Endodermal cell (in vitro differentiated cells): ENCODE measurements around the gene CACHD1. TPM values are rescaled to one million over a fixed set of nuclear protein-coding genes. Genes with fewer than 3 reads are reported as not detected.

Source experiments
- DNase-seq: peaks from one replicate; pipeline ENCODE4 v3.0.0-alpha.2; 2017
- H3K27ac ChIP-seq: 2 replicates; pipeline ENCODE4 v1.5.1; 2013; ENCODE audit warnings: mild to moderate bottlenecking, low read depth, low read length, moderate library complexity
- H3K27me3 ChIP-seq: 2 replicates; pipeline ENCODE4 v1.6.1; 2013; ENCODE audit warnings: mild to moderate bottlenecking, low read length, moderate library complexity; ENCODE audit not compliant: insufficient read depth, control insufficient read depth, poor library complexity, severe bottlenecking
- H3K36me3 ChIP-seq: 2 replicates; pipeline ENCODE4 v1.7.0; 2013; ENCODE audit warnings: mild to moderate bottlenecking, low read length, moderate library complexity; ENCODE audit not compliant: control insufficient read depth, insufficient read depth
- H3K4me1 ChIP-seq: one replicate; pipeline ENCODE4 v1.7.0; 2013; ENCODE audit warnings: low read length; ENCODE audit not compliant: control insufficient read depth, insufficient read depth
- H3K4me3 ChIP-seq: 2 replicates; pipeline ENCODE4 v1.5.1; 2013; ENCODE audit warnings: mild to moderate bottlenecking, low read length, moderate library complexity
- H3K9ac ChIP-seq: 2 replicates; pipeline ENCODE4 v1.6.1; 2013; ENCODE audit warnings: mild to moderate bottlenecking, low read length, moderate library complexity; ENCODE audit not compliant: poor library complexity, severe bottlenecking; ENCODE audit errors: extremely low read depth
- H3K9me3 ChIP-seq: 2 replicates; pipeline ENCODE4 v1.6.1; 2013; ENCODE audit warnings: mild to moderate bottlenecking, low read length, moderate library complexity; ENCODE audit not compliant: control insufficient read depth
- H3K27ac Mint-ChIP-seq: 2 replicates; pipeline ENCODE4 v1.8.0; 2020; ENCODE audit warnings: mixed read lengths
- H3K27me3 Mint-ChIP-seq: 2 replicates; pipeline ENCODE4 v1.8.0; 2021; ENCODE audit warnings: mild to moderate bottlenecking, mixed read lengths; ENCODE audit not compliant: insufficient read depth
- H3K36me3 Mint-ChIP-seq: 2 replicates; pipeline ENCODE4 v1.8.0; 2020; ENCODE audit warnings: low read depth, mixed read lengths
- H3K4me1 Mint-ChIP-seq: 2 replicates; pipeline ENCODE4 v1.8.0; 2020; ENCODE audit warnings: mixed read lengths
- H3K4me3 Mint-ChIP-seq: 2 replicates; pipeline ENCODE4 v1.8.0; 2020; ENCODE audit warnings: mild to moderate bottlenecking, moderate library complexity, mixed read lengths
- H3K9me3 Mint-ChIP-seq: 2 replicates; pipeline ENCODE4 v1.8.0; 2020; ENCODE audit warnings: mild to moderate bottlenecking, mixed read lengths
- WGBS, 2 experiments: methylation state at CpG; one replicate each; pipeline versions ENCODE4 v1.1.5 to v1.1.7; 2013; ENCODE audit warnings: missing lambda C conversion rate in 2 of 2, mixed read lengths in 1 of 2; ENCODE audit not compliant: insufficient coverage in 1 of 2, insufficient read length in 1 of 2; 5-methylcytosine and 5-hydroxymethylcytosine counted together
- total RNA-seq, 2 donors: library from RNA; stranded (reverse); fragmentation: NEBNext Ultra II Directional in 1 of 2; extraction: Animal tissue kit (Norgen Biotek cat#: 25700) in 1 of 2; gene quantifications; 2 replicates in 1 of 2; 3 replicates in 1 of 2; pipeline ENCODE4 v1.2.1, GENCODE V29; 2021
- TF ChIP-seq, protein P1 (sequence below): fragments of 200-600 bp; sonication (generic); conservative IDR thresholded peaks from 2 replicates; pipeline ENCODE4 v1.5.0; 2021; ENCODE audit warnings: antibody characterized with exemption, mild to moderate bottlenecking

Gene CACHD1
- total RNA-seq, 2 donors from 2014 or later, result 29.2 to 40.7 TPM

DNA sequence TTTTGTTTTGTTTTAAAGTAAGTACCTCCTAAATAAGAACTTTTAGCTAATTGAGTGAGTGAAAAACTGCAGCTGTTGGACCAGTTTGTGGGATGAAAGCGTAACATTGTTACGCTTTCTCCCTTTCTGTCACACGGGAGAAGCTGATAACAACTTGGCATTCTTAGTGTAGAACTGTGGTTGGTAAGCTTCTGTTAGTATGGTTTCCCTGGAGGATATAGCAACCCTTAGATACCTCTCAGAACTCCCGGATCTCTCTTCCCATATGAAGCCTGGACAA lies 98.2 kb downstream of the CACHD1 start:
- TF ChIP-seq, protein P1, sequence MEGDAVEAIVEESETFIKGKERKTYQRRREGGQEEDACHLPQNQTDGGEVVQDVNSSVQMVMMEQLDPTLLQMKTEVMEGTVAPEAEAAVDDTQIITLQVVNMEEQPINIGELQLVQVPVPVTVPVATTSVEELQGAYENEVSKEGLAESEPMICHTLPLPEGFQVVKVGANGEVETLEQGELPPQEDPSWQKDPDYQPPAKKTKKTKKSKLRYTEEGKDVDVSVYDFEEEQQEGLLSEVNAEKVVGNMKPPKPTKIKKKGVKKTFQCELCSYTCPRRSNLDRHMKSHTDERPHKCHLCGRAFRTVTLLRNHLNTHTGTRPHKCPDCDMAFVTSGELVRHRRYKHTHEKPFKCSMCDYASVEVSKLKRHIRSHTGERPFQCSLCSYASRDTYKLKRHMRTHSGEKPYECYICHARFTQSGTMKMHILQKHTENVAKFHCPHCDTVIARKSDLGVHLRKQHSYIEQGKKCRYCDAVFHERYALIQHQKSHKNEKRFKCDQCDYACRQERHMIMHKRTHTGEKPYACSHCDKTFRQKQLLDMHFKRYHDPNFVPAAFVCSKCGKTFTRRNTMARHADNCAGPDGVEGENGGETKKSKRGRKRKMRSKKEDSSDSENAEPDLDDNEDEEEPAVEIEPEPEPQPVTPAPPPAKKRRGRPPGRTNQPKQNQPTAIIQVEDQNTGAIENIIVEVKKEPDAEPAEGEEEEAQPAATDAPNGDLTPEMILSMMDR, result no peak
- no peaks in the 10 kb centered on the region for H3K27me3 ChIP-seq
- peaks cover 1% of the 10 kb centered on the region for H3K9me3 ChIP-seq
- 89 to 100% methylated on average over 2 to 4 of the region's 4 CpGs for WGBS, 2 experiments
- no peak for DNase-seq
- H3K4me1 Mint-ChIP-seq, result peaks cover 66% of the 10 kb centered on the region
- no peaks in the 10 kb centered on the region for H3K36me3 ChIP-seq
- H3K36me3 Mint-ChIP-seq, result peaks cover 2% of the 10 kb centered on the region
- H3K4me3 ChIP-seq, result no peak overlapping the region
- H3K27ac ChIP-seq, result no peak overlapping the region
- H3K9ac ChIP-seq, result no peak overlapping the region
- no peaks in the 10 kb centered on the region for H3K27me3 Mint-ChIP-seq
- no peak overlapping the region for H3K27ac Mint-ChIP-seq
- no peak overlapping the region for H3K4me3 Mint-ChIP-seq
- H3K4me1 ChIP-seq, result peaks cover 34% of the 10 kb centered on the region
- H3K9me3 Mint-ChIP-seq, result no peaks in the 10 kb centered on the region

DNA sequence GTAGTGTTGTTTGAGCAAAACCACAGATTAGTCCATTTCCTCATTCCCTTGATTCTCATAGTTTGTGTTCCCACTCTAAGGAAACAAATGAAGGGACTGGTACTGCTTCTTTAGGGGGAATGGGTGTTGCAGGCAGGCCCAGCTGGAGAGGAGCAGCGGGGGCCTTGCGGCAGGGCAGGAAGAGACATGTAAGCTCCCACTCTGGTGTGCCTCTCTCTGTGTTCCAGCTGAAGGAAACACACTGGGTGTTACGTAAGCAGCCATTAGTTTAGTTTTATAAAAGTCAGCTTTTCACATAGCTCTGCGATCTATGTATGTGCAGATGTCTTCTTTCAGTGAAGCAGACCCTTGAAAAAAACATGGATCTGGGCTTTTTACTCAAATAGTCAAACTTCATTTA lies 99.5 kb downstream of the CACHD1 start:
- no peak overlapping the region for H3K9ac ChIP-seq
- H3K36me3 ChIP-seq, result peaks cover 4% of the 10 kb centered on the region
- peaks cover 65% of the 10 kb centered on the region for H3K4me1 Mint-ChIP-seq
- H3K9me3 ChIP-seq, result no peaks in the 10 kb centered on the region
- WGBS, 2 experiments, result 83 to 94% methylated on average over 4 of the region's 4 CpGs
- no peak overlapping the region for H3K4me3 ChIP-seq
- H3K27ac ChIP-seq, result no peak overlapping the region
- H3K36me3 Mint-ChIP-seq, result peaks cover 2% of the 10 kb centered on the region
- H3K9me3 Mint-ChIP-seq, result no peaks in the 10 kb centered on the region
- H3K4me1 ChIP-seq, result peaks cover 38% of the 10 kb centered on the region
- H3K4me3 Mint-ChIP-seq, result no peak overlapping the region
- DNase-seq, result no peak
- H3K27ac Mint-ChIP-seq, result no peak overlapping the region
- H3K27me3 ChIP-seq, result no peaks in the 10 kb centered on the region
- TF ChIP-seq, protein P1, result no peak
- no peaks in the 10 kb centered on the region for H3K27me3 Mint-ChIP-seq

DNA sequence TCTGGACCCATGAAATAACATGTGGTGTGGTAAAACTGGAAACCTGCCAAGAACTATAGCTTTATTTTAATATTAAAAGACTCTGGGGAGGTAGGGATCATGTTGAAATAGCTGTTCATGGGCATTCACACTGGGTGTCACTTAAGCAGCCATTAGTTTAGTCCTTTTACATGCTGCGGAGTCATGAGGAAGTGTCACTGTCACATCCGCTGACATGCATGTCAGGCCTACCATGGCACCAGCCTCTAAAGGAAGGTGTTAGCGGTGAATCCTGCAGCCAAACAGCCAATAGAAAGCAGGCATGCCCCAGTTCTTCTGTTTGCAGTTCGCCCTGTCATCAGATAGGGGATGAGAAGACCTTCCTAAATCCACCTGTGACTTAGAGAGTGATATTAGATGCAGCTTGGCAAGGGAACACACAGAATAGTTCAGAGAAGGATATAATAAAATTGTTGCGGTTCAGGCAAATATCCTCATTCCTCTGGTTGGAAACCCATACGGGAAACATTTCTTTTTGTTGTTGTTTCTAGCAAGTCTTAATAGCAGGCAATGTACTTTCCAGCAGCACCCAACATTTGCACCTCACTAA lies 100.4 kb downstream of the CACHD1 start:
- Histone ChIP-seq H3K27ac (no peak overlapping the region), H3K27me3 (no peaks in the 10 kb centered on the region), H3K4me1 (peaks cover 29% of the 10 kb centered on the region), H3K4me3 (no peak overlapping the region), H3K36me3 (peaks cover 4% of the 10 kb centered on the region), H3K9ac (no peak overlapping the region), H3K9me3 (no peaks in the 10 kb centered on the region)
- H3K27me3 Mint-ChIP-seq, result no peaks in the 10 kb centered on the region
- no peak for DNase-seq
- TF ChIP-seq, protein P1, result no peak
- H3K4me3 Mint-ChIP-seq, result no peak overlapping the region
- no peaks in the 10 kb centered on the region for H3K9me3 Mint-ChIP-seq
- H3K36me3 Mint-ChIP-seq, result peaks cover 2% of the 10 kb centered on the region
- peaks cover 58% of the 10 kb centered on the region for H3K4me1 Mint-ChIP-seq
- no peak overlapping the region for H3K27ac Mint-ChIP-seq
- 95% methylated on average over 5 to 6 of the region's 6 CpGs for WGBS, 2 experiments
